CD4-positive, alpha-beta T cell treated with Interferon alpha-2 for 1 hour (primary cell): Measurements from ENCODE around the gene RGMB.
A peak's percentile ranks its signal among the peaks of the same experiment; 100 is the strongest.
"Not testable (repeated sequence)": the region's sequence is repeated elsewhere in the genome, so short reads cannot be mapped to it uniquely, and the experiment has no call there.

Experiments
- DNase-seq, 2 donors: peaks; one replicate each; pipeline ENCODE4 v3.0.0-alpha.2; 2020 to 2022

RGMB gene

GRCh38 chr5:98773464-98774191, at the start of gene RGMB:
RGMB (plus strand) TSS chr5:98773663; CDS start chr5:98774071, 408 bp downstream.
- DNase-seq: peak; percentile 88 to 92

- no peak for DNase-seq
Measured at GRCh38 chr5:98726258-98726657, 47.2 kb upstream of the RGMB start.

GRCh38 chr5:98727686-98728085, 45.8 kb upstream of the RGMB start:
- DNase-seq: no peak

- DNase-seq: no peak
Measured at GRCh38 chr5:98734646-98735045, 38.8 kb upstream of the RGMB start.

- no peak for DNase-seq
Measured at GRCh38 chr5:98735806-98736507, 37.5 kb upstream of the RGMB start.

GRCh38 chr5:98736753-98737152, 36.7 kb upstream of the RGMB start:
- no peak for DNase-seq

GRCh38 chr5:98737441-98737840, 36.0 kb upstream of the RGMB start:
- DNase-seq: not testable (repeated sequence)

- not testable (repeated sequence) for DNase-seq
Measured at GRCh38 chr5:98738481-98739149, 34.8 kb upstream of the RGMB start.

- no peak for DNase-seq
Measured at GRCh38 chr5:98741926-98742325, 31.5 kb upstream of the RGMB start.

- DNase-seq: no peak
Measured at GRCh38 chr5:98742396-98743073, 30.9 kb upstream of the RGMB start.

GRCh38 chr5:98748259-98748658, 25.2 kb upstream of the RGMB start:
- DNase-seq: not testable (repeated sequence)

- no peak for DNase-seq
Measured at GRCh38 chr5:98749046-98749445, 24.4 kb upstream of the RGMB start.

- DNase-seq: no peak
Measured at GRCh38 chr5:98750693-98751092, 22.8 kb upstream of the RGMB start.

- DNase-seq: not testable (repeated sequence)
Measured at GRCh38 chr5:98752331-98752730, 21.1 kb upstream of the RGMB start.

GRCh38 chr5:98752801-98753200, 20.7 kb upstream of the RGMB start:
- DNase-seq: not testable (repeated sequence)

GRCh38 chr5:98753507-98753906, 20.0 kb upstream of the RGMB start:
- DNase-seq: no peak

- no peak for DNase-seq
Measured at GRCh38 chr5:98755406-98755805, 18.1 kb upstream of the RGMB start.

GRCh38 chr5:98757978-98758377, 15.5 kb upstream of the RGMB start:
- DNase-seq: no peak

GRCh38 chr5:98763001-98763630, 10.3 kb upstream of the RGMB start:
- DNase-seq: no peak

- no peak for DNase-seq
Measured at GRCh38 chr5:98765815-98766214, 7.6 kb upstream of the RGMB start.

GRCh38 chr5:98767581-98767980, 5.9 kb upstream of the RGMB start:
- no peak for DNase-seq

GRCh38 chr5:98768160-98768959, 5.1 kb upstream of the RGMB start:
- DNase-seq: peak in 1 of 2 donors; percentile 51
